GM19025 (cell line): ENCODE data around the gene MTRR.

Experiments
- ATAC-seq: cut with Tn5 transposase; IDR thresholded peaks from one replicate; pipeline ENCODE4 v1.9.1; 2021; ENCODE audit warnings: mild to moderate bottlenecking, low read depth, moderate library complexity; ENCODE audit not compliant: unreplicated experiment

MTRR gene

DNA sequence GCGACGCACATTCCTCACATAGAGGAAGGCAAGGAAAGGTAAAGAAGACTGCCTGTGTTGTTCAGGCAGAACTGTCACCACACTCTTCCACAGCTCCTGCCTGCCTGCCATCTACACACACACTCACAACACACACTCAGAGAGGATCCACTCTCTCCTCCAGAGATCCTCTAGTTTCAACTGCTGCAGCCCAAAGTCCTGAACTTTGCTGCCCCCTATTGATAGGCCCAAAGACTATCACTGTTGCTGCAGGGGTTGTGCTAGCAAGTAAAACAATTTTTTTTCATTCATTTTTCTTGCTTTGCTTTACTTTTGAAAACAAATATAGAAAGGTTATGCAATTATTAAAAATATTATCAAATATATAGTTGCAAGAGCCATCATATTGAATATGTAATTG is 12.1 kb upstream of the MTRR start:
- no peak for ATAC-seq

- ATAC-seq: no peak
Observed at GRCh38 chr5:7857361-7857760, 11.6 kb upstream of the MTRR start.

- no peak for ATAC-seq
Observed at GRCh38 chr5:7857926-7858632, 10.9 kb upstream of the MTRR start.

DNA sequence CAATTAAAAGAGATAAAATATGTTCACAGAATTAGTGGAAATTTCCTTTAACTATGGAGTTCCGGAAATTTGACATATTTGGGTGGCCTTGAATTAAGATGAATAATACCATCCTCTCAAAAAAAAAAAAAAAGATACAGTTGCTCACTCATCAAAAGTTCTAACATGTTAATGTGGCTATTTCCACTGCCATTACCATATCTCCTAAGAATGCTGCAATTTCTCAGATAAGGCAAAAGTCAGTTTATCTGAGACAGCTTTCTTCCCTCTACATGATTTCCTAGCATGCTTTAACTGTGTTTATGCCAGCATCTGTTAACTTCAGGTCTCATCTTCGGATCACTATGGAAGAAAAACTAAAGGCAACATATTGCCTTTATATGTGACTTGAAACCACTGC is 2.8 kb upstream of the MTRR start:
- no peak for ATAC-seq

GRCh38 chr5:7867260-7867659 is 1.7 kb upstream of the MTRR start:
- ATAC-seq: no peak

- ATAC-seq: no peak
Observed at GRCh38 chr5:7868427-7868772, 548 bp upstream of the MTRR start.

DNA sequence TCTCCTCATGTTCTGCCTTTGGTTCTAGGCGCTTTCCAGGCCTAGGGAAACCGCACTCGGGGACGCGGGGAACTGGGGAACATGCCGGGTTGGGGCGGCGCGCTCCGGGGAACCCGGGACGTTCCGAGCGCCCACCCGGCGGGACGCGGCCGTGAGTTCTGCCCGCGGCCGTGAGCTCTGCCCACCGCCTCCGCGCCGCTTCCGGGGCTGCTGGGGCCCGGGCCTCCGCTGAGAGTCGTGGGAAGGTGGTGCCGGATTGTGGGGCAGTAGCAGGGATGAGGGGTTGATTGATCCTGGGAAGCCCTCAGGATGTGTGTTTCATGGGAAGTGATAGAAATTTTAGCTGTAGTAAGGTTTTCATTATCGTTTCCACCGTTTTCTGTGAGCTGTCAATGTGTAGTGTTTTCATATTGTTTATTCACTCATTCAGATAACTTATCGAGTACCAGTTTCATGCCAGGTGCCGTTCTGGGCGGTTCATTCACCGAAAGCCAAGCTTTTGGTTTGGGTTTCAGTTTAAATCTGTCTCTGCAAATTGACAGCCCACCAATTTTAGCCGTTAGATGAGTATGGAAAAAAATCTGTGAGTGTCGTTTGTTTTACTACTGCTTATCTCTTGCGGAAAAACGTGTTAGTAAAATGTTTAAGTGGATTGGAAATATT is 657 bp downstream of the MTRR start:
- ATAC-seq: peak; percentile 26

DNA sequence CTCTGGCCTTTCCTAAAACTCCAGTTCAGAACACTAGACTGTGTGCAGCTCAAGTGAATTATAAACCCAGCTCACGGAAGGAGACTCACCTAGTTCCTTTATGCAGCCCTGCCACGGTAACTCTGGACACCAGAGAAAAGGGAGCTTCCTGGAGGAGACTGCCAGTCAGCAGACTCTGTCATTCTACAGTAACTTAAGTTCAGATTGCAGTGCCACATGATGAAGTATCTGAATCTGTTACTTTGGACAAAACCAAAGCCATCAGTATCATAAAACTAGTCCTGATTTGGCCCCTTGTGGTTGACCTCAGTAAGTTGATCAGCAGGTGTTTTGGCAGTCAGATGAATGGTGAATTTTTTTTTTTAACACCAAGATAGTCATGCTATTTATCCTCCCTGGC is 2.7 kb downstream of the MTRR start:
- no peak for ATAC-seq

- ATAC-seq: no peak
Observed at GRCh38 chr5:7872517-7873130, 3.7 kb downstream of the MTRR start.

- ATAC-seq: no peak
Observed at GRCh38 chr5:7873216-7873615, 4.3 kb downstream of the MTRR start.

GRCh38 chr5:7874639-7875038 is 5.7 kb downstream of the MTRR start:
- ATAC-seq: no peak

DNA sequence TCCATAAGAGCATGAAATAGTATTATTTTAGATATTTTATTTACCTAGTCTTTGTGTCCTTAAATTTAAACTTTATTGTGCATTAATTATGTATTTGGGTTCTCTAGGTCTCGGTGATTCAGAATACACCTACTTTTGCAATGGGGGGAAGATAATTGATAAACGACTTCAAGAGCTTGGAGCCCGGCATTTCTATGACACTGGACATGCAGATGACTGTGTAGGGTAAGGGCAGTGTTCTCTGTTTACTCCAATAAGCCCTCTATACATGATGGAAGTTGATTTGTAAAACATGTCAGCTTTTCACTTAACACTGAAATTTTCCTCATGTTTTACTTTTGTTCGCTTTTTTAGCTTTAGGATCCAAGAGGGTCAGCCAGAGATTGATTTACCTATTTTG is 6.2 kb downstream of the MTRR start:
- no peak for ATAC-seq

- ATAC-seq: no peak
Observed at GRCh38 chr5:7876867-7877266, 7.9 kb downstream of the MTRR start.

- ATAC-seq: no peak
Observed at GRCh38 chr5:7877851-7878250, 8.9 kb downstream of the MTRR start.

- peak; percentile 90 for ATAC-seq
Observed at GRCh38 chr5:7878381-7878873, 9.5 kb downstream of the MTRR start.

DNA sequence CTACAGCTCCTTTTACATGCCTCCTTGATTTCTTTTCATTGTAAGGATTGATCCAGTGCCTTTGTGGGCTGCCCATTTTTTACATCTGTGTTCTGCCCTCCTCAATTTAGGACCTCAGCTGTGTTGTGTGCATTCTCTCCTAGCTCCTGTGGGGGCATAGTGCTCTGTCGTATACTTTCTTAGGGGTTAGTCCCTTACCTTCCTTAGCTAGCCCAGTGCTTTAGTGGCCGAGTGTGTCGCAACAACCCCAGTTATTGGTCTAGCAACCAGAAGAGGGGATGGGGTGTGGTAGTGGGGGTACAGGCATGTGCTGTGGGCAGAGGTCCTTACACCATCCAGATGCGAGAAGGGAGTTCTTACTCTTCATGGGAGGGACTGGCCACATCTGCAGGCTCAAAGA is 12.1 kb downstream of the MTRR start:
- ATAC-seq: no peak

- ATAC-seq: no peak
Observed at GRCh38 chr5:7881816-7882215, 12.9 kb downstream of the MTRR start.

DNA sequence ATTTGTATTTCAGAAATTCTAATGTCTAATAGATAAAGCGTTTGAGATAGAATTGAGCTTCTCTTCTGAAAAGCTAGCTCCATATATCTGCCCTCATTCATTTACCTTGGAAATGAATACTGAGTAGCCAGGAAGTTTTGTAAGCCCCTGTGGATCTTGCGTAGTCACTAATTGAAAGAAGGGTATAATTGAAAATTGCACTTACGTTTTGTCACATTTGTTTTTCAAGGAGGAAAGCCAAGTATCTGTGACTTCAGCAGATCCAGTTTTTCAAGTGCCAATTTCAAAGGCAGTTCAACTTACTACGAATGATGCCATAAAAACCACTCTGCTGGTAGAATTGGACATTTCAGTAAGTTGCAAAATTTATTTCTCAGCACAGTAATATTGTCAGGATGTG is 14.0 kb downstream of the MTRR start:
- ATAC-seq: no peak

DNA sequence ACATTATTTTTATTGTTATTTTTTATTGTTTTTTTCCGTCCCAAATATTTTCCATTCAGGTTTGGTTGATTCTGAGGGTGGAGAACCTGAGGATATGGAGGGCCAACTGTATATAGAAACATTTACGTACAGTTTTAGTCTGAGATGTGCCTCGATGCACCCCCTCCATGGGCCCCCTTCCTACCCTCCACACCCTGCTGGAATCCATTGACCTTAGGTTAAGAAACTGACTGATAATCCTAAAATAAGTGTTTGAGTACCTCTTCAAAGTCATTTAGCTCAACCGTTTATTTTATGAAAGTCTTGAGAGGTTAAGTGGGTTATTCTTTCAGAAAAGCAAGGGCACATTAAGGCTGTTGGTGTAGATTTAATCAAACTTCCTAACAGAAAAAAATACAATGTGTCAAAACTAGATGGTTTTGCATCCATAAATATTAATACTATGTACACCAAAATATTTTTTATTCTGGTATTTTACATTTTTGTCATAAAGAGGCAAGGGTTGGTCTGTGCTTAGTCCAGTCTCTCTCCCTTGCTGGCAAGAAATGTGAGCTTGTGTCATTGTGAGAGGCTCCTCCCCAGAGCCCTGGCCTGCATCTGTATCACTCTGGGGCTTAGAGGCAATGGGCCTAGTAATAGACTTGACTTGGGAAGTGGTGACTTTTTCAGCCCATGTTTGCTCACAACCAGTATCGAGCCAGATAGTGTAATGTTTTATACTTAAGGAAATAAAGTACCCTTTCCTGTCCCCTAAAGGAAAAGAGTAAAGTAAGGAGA is 15.7 kb downstream of the MTRR start:
- no peak for ATAC-seq

- ATAC-seq: no peak
Observed at GRCh38 chr5:7886849-7887475, 18.0 kb downstream of the MTRR start.

- ATAC-seq: no peak
Observed at GRCh38 chr5:7888901-7889300, 20.0 kb downstream of the MTRR start.
